ENCODE measurements around the gene RUBCN. TPM values are rescaled to one million over a fixed set of nuclear protein-coding genes. Genes with fewer than 3 reads are reported as not detected.

The RUBCN gene
- polyA plus RNA-seq, 1 donor (not counting 4 experiments of a cell fraction or from before 2014, with no cell fraction given): 8.9 TPM

DNA sequence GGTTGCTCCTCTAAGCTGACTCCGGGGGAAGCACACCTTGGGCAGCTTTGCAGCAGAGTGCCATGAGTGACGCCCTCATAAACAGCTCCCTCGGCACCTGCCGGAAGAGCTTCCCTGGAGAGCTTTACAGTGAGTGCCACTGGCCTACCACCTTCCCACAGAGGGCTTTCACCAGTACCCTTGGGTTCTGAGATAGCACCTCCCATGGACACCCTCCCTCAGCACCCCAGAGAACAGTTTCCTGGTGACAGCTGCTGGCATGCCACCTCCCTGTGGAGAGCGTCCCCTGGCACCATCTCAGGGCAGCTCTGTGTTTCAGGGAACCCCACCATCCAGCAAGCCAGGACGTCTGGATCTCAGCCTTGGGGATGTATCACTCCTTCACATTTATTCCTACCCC lies 49.1 kb downstream of the RUBCN start:
- Histone ChIP-seq H3K4me3 (ENCODE audit: control insufficient read depth in 2 of 3, extremely low read depth in 1 of 3, insufficient read depth in 2 of 3, low read depth in 1 of 3, low read length in 3 of 3) (no peak overlapping the region), H3K27me3 (ENCODE audit: control insufficient read depth, extremely low read depth, insufficient read depth, low read length) (no peaks in the 10 kb centered on the region), H3K4me2 (ENCODE audit: control insufficient read depth, extremely low read depth, insufficient read depth, low read depth, low read length) (no peak overlapping the region), H3K9me1 (ENCODE audit: control insufficient read depth, extremely low read depth, insufficient read depth, low read length) (no peaks in the 10 kb centered on the region), H2AFZ (ENCODE audit: control insufficient read depth, low read length) (no peak overlapping the region), H4K20me1 (ENCODE audit: control insufficient read depth, extremely low read depth, insufficient read depth, low read length) (no peaks in the 10 kb centered on the region), H3K27ac (ENCODE audit: control insufficient read depth, insufficient read depth, low read length) (no peak overlapping the region), H3K4me1 (ENCODE audit: control insufficient read depth, extremely low read depth, insufficient read depth, low read length) (no peaks in the 10 kb centered on the region), H3K36me3 (ENCODE audit: control insufficient read depth in 2 of 2, extremely low read depth in 1 of 2, insufficient read depth in 2 of 2, low read length in 2 of 2) (peaks cover 24 to 32% of the 10 kb centered on the region in 2 experiments), H3K9ac (ENCODE audit: control insufficient read depth, extremely low read depth, insufficient read depth, low read length) (no peak overlapping the region), H3K79me2 (ENCODE audit: control insufficient read depth, insufficient read depth, low read length) (no peaks in the 10 kb centered on the region), H3K9me3 (ENCODE audit: control insufficient read depth, low read depth, low read length) (no peaks in the 10 kb centered on the region)
- TF ChIP-seq, protein P1, sequence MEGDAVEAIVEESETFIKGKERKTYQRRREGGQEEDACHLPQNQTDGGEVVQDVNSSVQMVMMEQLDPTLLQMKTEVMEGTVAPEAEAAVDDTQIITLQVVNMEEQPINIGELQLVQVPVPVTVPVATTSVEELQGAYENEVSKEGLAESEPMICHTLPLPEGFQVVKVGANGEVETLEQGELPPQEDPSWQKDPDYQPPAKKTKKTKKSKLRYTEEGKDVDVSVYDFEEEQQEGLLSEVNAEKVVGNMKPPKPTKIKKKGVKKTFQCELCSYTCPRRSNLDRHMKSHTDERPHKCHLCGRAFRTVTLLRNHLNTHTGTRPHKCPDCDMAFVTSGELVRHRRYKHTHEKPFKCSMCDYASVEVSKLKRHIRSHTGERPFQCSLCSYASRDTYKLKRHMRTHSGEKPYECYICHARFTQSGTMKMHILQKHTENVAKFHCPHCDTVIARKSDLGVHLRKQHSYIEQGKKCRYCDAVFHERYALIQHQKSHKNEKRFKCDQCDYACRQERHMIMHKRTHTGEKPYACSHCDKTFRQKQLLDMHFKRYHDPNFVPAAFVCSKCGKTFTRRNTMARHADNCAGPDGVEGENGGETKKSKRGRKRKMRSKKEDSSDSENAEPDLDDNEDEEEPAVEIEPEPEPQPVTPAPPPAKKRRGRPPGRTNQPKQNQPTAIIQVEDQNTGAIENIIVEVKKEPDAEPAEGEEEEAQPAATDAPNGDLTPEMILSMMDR (optimal IDR thresholded peaks at IDR 0.05 in 1 of 3, IDR thresholded peaks at IDR 0.05 in 1 of 3, conservative IDR thresholded peaks at IDR 0.05 in 1 of 3; ENCODE audit: extremely low read depth in 1 of 3, insufficient read depth in 2 of 3, low read length in 3 of 3): no peak
- no peak for TF ChIP-seq EZH2 (IDR thresholded peaks at IDR 0.05; ENCODE audit: low read length)
- dilution Hi-C loops (cut with MboI; ENCODE audit: extremely low pct_ligation_motif_present, low sequenced_read_pairs): no loop called here
- FAIRE-seq (no peak), DNase-seq (ENCODE audit: low read depth, low spot score) (no peak)

DNA sequence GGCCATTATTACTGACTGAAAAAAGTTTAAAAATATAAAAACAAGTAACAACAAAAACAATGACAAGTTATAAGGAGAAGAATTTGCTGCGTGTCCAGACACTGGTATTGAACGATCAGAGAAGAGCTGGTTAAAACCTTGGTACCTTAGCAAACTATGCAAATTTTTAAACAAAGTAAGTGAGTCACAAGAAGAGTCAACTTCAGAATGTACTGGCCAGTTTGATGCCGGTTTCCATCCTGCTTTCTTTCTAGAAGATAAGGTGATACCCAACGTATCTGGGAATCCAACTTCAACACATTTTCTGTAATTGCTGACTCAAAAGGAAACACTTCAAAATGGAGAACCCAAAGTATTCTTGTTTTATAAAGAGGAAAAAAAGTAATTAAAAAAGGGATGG lies 49.8 kb downstream of the RUBCN start:
- dilution Hi-C loops (cut with MboI; ENCODE audit: extremely low pct_ligation_motif_present, low sequenced_read_pairs): no loop called here

More for the DNA sequence above, 49.8 kb downstream of the RUBCN start:
- Histone ChIP-seq H3K4me1 (ENCODE audit: control insufficient read depth, extremely low read depth, insufficient read depth, low read length) (no peaks in the 10 kb centered on the region), H2AFZ (ENCODE audit: control insufficient read depth, low read length) (no peak overlapping the region), H3K27me3 (ENCODE audit: control insufficient read depth, extremely low read depth, insufficient read depth, low read length) (no peaks in the 10 kb centered on the region), H3K79me2 (ENCODE audit: control insufficient read depth, insufficient read depth, low read length) (no peaks in the 10 kb centered on the region), H3K9me3 (ENCODE audit: control insufficient read depth, low read depth, low read length) (no peaks in the 10 kb centered on the region), H3K4me2 (ENCODE audit: control insufficient read depth, extremely low read depth, insufficient read depth, low read depth, low read length) (no peak overlapping the region), H3K9me1 (ENCODE audit: control insufficient read depth, extremely low read depth, insufficient read depth, low read length) (no peaks in the 10 kb centered on the region), H4K20me1 (ENCODE audit: control insufficient read depth, extremely low read depth, insufficient read depth, low read length) (no peaks in the 10 kb centered on the region), H3K27ac (ENCODE audit: control insufficient read depth, insufficient read depth, low read length) (no peak overlapping the region), H3K9ac (ENCODE audit: control insufficient read depth, extremely low read depth, insufficient read depth, low read length) (no peak overlapping the region), H3K36me3 (ENCODE audit: control insufficient read depth in 2 of 2, extremely low read depth in 1 of 2, insufficient read depth in 2 of 2, low read length in 2 of 2) (peaks cover 26 to 32% of the 10 kb centered on the region in 2 experiments), H3K4me3 (ENCODE audit: control insufficient read depth in 2 of 3, extremely low read depth in 1 of 3, insufficient read depth in 2 of 3, low read depth in 1 of 3, low read length in 3 of 3) (no peak overlapping the region)
- no peak for FAIRE-seq
- TF ChIP-seq, protein P1 (optimal IDR thresholded peaks at IDR 0.05 in 1 of 3, IDR thresholded peaks at IDR 0.05 in 1 of 3, conservative IDR thresholded peaks at IDR 0.05 in 1 of 3; ENCODE audit: extremely low read depth in 1 of 3, insufficient read depth in 2 of 3, low read length in 3 of 3): no peak
- no peak for TF ChIP-seq EZH2 (IDR thresholded peaks at IDR 0.05; ENCODE audit: low read length)
- DNase-seq (ENCODE audit: low read depth, low spot score): no peak
